HG03469 (cell line): ENCODE data around the gene SPSB2.
"Not testable (repeated sequence)": the region's sequence is repeated elsewhere in the genome, so short reads cannot be mapped to it uniquely, and the experiment has no call there.

ENCODE experiments used
- ATAC-seq: cut with Tn5 transposase; IDR thresholded peaks from one replicate; pipeline ENCODE4 v1.9.1; 2021; ENCODE audit warnings: mild to moderate bottlenecking, moderate library complexity, moderate number of reproducible peaks; ENCODE audit not compliant: unreplicated experiment

SPSB2 gene

DNA sequence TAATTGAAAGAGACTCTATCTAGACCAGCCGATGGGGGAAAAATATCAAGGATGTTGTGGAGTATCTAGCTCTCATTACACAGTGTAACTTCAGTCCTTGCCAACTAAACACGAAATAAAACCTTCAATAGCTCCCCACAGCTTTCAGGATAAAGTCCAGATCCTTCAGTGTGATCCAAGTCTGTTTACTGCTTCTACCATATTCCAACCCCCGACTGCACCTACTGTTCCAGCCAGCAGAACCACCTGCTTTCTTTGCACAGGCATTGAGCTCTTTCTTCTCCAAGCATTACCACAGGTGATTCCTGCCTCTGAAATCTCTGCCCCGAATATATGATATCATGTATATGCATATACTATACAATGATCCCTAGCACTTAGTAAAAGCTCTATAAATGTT is 29.3 kb upstream of the SPSB2 start:
- ATAC-seq, result no peak

DNA sequence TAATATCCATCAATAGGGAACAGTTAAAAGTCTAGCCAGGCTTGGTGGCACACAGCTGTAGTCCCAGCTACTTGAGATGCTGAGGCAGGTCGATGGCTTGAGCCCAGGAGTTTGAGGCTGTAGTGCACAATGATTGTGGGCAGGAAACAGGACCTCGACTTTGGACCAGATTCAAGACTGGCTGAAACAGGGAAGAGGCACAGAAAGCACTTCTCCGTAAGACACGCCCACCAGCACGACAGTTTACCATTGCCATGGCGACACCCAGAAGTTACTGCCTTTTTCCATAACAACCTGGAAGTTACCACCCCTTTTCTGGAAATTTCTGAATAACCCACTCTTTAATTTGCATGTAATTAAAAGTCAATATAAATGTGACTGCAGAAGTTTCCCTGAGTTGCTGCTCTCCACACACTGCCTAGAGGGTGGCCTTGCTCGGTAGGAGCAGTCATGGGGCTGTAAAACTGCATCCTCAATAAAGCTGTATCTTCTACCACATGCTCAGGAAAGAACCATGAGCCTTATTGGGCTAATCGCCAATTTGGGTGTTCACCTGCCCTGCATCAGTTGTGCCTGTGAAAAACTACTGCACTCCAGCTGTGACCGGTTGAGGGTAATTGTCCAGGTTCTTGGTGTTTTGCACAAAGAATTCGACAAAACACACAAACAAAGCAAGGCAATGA is 26.9 kb upstream of the SPSB2 start:
- ATAC-seq, result no peak

DNA sequence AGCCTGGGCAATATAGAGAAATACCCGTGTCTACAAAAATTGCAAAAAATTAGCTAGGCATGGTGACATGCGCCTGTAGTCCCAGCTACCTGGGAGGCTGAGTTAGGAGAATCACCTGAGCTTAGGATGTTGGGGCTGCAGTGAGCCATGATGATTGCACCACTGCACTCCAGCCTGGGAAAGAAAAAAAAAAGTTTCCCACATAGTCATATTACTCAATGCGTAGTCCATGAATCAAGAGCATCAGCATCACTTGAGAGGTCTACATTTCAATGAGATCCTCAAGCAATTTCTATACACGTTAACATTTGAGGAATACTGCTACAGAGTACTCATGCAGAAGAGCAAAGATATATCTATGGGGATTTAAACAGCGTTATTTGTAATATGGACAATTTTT is 26.3 kb upstream of the SPSB2 start:
- no peak for ATAC-seq

DNA sequence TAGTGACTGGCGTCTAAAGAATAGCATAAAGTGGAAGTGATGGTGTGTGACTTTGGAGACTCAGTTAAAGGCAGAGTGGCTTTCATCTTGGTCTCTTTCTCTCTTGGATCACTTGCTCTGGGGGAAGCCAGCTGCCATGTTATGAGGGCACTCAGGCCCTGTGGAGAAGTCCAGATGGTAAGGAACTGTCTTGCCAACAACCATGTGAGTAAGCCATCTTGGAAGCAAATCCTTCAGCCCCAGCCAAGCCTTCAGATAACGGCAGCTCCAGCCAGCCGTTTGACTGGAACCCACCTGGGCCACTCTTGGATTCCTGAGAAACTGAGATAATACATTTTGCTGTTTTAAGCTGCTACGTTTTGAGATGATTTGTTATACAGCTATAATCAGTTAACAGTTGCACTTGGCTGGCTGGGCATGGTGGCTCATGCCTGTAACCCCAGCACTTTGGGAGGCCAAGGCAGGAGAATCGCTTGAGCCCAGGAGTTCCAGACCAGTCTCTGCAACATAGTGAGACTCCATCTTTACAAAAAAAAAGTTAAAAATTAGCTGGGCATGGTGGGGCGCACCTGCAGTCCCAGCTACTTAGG is 23.8 kb upstream of the SPSB2 start:
- no peak for ATAC-seq

DNA sequence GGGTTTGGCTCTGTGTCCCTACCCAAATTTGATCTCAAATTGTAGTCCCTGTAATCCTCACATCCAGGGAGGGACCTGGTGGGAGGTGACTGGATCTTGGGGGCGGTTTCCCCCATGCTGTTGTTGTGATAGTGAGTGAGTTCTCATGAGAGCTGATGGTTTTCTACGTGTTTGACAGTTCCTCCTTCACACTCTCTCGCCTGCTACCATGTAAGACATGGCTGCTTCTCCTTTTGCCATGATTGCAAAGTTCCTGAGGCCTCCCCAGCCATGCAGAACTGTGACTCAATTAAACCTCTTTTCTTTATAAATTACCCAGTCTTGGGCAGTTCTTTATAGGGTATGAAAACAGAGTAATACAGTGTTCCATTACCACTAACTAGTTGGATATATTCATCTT is 21.2 kb upstream of the SPSB2 start:
- ATAC-seq, result no peak

DNA sequence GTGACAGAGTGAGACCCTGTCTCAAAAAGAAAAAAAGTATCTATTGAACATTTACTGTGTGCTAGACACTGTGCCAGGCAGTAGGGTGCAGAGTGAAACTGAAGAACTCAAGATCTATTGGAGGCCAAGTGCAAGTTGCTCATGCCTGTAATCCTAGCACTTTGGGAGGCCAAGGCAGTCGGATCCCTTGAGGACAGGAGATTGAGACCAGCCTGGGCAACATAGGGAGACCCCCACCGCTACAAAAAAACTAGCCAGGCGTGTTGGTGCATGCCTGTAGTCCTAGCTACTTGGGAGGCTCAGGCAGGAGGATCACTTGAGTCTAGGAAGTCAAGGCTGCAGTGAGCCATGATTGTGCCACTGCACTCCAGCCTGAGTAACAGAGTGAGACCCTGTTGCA is 19.6 kb upstream of the SPSB2 start:
- not testable (repeated sequence) for ATAC-seq

DNA sequence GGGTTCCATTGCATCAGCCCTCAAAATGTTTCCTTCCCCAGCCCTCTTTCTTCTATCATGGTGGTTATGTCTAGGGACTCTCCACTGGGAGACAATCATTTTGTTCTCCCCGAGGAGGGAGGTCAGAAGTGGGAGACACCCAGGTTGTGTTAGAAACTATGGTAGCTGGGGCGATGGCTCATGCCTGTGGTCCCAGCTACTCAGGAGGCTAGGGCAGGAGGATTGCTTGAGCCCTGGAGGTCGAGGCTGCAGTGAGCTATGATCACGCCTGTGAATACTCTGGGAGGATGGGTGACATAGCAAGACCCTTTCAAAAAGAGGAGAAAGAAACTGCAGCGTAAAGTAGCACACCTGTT is 18.5 kb upstream of the SPSB2 start:
- no peak for ATAC-seq

DNA sequence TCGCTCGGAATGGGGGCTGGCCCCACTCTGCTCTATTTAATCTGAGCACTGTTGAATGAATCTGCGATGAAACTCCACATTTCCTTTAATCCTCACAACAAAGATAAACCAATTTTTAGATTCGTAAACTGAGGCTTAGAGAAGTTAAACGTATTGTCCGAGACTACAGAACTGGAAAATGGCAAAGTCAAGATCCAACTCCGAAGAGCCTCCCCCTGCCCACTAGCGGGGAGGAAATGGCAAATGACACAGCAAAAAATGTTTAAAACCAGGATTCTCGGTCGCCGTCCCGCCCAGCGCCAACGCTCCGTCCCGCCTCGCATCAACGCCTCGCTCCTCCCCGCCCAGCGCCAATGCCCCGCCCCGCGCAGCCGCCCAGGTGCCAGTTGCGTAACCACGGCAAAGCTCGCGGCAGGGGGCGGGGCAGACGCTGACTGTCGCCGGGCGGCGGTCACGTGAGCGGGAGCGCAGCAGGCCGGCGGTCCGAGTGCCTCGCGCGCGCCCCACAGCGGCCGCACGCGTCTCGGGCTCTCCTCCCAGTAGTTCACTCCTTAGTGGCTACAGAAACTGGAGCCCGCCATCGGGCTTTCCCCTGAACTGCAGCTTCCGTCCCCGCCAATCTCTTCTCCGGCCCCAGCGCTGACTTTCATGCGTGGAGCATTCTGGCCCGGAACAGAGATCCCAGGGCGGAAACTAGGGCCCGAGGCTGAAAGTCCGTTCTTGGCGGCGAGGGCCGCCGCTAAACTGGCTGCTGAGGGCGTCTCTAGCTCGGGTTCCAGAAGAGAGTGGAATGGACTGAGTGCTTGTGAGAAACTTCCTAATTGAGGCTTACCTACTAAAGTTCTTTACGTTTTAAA is 17.9 kb upstream of the SPSB2 start:
- peak; percentile 84 for ATAC-seq

DNA sequence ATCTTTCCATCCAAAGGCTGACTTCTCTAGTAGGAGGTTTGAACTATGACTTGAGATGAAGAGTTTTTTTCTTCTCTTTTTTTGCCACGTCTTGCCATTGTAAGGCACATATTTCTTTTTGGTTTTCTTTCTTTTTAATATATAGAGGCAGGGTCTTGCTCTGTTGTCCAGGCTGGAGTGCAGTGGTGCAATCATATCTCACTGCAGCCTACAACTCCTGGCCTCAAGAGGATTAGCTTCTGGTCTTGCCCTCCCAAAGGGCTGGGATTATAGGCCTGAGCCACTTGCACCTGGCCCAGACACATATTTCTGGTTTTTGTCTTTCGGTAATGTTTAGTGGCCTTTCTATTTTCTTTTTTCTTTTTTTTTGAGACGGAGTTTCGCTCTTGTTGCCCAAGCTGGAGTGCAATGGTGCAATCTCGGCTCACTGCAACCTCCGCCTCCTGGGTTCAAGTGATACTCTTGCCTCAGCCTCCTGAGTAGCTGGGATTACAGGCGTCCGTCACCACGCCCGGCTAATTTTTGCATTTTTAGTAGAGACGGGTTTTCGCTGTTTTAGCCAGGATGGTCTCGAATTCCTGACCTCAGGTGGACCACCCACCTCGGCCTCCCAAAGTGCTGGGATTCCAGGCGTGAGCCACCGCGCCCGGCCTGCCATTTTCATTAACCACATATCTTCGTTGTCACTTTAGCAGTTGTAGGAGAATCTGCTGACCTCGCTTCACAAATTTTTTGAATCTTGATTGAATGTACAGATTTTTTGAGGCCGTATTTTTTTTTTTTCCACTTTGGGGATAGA is 16.9 kb upstream of the SPSB2 start:
- ATAC-seq, result not testable (repeated sequence)

DNA sequence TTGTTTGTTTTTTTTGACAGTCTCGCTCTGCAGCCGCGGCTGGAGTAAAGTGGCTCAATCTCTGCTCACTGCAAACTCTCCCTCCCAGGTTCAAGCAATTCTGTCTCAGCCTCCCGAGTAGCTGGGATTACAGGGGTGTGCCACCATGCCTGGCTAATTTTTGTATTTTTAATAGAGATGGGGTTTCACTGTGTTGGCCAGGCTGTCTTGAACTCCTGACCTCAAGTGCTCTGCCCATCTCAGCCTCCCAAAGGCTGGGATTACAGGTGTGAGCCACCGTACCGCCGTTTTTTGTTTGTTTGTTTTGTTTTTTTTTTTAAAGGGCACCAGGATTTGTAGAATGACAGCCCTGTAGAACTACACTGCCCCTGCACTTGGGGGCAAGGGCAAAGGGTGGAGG is 15.7 kb upstream of the SPSB2 start:
- ATAC-seq, result not testable (repeated sequence)

DNA sequence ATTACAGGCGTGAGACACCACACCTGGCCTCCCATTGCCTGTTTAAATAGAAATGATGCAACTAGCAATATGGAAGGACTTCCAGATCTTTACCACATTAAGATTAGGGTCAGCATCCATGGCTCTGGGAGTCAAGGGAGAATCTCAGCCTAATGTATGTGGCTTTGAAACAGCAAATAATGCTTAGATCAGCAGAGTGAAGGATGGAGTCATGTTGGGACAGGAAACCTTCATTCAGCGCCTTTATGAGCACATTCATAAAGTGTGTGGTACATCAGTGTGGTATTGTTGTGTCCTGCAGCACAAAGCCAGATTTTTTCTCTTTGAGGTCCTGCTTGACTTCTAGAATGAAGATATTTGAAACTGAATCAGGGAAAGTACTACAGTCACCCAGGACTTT is 15.3 kb upstream of the SPSB2 start:
- ATAC-seq, result no peak

DNA sequence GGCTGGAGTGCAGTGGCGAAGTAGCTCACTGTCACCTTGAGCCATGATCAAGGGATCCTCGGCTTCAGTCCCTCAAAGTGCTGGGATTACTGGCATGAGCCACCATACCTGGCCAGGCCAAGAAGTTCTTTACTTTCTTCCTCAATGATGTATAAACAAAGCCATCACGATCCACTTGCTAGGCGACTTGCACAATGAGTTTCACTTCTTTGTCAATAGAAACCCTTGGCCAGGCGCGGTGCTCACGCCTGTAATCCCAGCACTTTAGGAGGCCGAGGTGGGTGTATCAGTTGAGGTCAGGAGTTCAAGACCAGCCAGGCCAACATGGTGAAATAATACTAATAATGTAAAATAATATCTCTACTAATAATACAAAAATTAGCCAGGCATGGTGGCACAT is 14.4 kb upstream of the SPSB2 start:
- ATAC-seq, result no peak

DNA sequence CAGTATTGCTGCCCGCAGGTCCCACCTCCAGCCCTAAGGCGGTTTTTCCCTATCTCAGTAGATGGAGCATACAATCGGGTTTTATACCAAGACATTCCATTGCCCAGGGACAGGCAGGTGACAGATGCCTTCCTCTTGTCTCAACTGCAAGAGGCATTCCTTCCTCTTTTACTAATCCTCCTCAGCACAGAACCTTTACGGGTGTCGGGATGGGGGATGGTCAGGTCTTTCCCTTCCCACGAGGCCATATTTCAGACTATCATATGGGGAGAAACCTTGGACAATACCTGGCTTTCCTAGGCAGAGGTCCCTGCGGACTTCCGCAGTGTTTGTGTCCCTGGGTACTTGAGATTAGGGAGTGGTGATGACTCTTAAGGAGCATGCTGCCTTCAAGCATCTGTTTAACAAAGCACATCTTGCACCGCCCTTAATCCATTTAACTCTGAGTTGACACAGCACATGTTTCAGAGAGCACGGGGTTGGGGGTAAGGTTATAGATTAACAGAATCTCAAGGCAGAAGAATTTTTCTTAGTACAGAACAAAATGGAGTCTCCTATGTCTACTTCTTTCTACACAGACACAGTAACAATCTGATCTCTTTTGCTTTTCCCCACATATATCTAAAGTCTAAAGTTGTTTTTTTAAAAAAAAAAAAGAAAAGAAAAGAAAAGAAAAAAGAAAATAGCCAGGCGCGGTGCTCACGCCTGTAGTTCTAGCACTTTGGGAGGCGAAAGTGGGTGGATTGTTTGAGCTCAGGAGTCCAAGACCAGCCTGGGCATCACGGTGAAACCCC is 13.3 kb upstream of the SPSB2 start:
- not testable (repeated sequence) for ATAC-seq

DNA sequence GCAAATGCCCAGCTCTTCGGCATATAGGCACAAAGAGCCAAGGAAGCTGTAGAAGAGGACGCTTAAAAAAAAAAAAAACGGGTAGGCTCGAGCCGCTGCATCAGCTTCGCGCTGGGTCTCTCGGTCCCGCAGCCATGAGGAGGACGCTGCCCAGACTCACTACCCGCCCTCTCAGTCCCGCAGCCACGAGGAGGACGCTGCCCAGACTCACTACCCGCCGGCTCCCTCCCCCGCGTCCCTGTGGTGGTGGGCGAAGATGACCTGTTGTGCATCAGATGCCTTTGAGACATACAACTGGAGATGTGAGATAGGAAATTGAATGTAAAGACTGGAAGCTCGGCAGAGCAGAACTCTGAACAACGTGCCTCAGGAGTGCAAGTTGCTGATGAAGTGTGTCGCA is 11.4 kb upstream of the SPSB2 start:
- no peak for ATAC-seq

DNA sequence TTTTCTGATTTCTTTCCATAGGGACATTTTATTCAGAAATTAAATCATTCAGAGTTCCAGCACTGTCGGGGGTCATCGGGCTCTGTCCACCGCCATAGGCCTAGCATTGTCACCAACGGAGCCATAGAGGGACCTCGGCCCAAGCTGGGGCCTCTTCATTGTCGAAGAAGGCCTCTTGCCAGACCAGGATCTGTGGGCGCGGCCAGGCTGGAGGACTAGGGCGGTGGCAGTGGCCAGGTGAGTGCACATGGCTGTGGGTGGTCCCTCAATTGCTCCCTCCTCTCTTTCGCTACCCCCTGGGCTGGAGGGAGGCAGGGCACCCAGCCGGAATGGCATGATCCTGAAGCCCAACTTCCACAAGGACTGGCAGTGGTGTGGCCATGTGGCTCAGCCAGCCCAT is 10.6 kb upstream of the SPSB2 start:
- ATAC-seq, result no peak

DNA sequence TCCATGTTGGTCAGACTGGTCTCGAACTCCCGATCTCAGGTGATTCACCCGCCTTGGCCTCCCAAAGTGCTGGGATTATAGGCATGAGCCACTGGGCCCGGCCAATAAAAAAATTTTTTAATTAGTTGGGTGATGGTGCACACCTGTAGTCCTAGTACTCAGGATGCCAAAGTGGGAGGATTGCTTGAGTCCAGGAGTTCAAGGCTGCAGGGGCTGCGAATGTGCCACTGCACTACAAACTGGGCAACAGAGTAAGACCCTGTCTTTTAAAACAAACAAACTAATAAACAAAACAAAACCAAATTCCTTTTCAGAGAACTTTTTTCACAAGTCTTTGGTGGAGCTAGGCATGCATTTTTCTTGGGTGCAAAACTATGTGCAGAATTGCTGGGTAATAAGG is 10.1 kb upstream of the SPSB2 start:
- no peak for ATAC-seq

DNA sequence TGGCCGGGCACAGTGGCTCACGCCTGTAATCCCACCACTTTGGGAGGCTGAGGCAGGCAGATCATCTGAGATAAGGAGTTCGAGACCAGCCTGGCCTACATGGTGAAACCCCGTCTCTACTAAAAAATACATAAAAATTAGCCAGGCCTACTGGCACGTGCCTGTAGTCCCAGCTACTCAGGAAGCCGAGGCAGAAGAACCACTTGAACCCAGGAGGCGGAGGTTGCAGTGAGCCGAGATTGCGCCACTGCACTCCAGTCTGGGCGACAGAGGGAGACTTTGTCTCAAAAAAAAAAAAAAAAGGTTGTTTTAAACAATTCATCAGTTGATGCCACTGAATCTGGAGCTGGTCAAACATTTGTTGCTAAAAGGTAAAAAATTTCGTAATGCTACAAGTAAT is 6.7 kb upstream of the SPSB2 start:
- not testable (repeated sequence) for ATAC-seq

DNA sequence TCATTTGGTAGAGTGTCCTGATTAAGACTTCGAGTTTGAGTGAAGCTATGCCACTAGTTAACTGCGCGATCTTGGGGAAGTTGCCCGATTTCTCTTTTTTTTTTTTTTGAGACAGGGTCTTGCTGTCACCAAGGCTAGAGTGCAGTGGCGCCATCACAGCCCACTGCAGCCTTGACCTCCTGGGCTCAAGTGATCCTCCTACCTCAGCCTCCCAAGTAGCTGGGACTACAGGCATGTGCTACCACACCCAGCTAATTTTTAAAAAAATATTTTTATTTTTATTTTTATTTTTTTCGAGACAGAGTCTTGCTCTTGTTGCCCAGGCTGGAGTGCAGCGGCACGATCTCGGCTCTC is 889 bp upstream of the SPSB2 start:
- not testable (repeated sequence) for ATAC-seq

DNA sequence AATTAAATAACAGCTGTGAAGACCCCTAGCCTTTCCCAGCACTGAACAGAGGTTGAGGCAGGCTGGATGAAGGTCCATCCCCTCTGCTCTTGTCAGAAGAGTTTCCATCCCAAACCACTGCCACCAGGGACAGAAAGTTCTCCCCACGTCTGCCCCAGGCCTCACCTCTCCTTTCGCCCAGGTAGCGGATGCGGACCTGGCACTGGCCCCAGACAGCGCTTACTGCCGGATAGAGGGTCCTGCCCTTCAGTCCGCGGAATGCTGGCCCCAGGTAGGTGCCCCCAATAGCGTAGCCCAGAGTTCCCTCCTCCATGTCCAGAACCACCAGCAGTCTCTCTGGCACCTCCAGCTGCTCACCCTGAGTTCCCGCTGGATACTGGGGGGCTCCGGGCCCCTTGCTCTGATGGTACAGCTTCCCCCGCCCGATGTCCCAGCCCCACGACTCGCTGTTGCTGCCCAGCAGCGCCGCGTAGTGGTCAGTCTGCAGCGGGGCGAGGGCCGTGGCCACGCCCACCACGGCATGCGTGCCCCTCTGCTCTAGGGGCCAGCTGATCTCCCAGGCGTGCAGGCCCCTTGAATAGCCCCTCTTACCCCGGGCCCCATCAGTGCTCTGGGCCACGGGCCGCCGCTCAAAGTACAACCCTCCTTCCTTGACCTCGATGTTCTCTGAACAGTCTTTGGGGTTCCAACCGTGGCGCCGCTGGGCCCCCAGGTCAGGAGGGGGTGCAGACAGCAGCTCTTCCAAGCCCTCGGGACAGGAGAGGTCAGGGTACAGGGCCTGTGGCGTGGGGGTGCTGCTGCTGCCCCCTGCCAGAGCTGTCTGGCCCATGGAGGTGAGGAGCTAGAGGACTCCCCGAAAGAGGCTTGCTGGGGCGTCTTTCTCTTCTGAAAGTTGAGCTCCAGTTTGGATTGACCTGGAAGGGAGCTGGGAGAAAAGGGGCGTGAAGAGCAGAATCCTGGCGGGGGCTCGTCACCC is 742 bp downstream of the SPSB2 start:
- peak; percentile 24 for ATAC-seq
